Measurements from ENCODE around the gene CACNA1B.

Gene CACNA1B

DNA sequence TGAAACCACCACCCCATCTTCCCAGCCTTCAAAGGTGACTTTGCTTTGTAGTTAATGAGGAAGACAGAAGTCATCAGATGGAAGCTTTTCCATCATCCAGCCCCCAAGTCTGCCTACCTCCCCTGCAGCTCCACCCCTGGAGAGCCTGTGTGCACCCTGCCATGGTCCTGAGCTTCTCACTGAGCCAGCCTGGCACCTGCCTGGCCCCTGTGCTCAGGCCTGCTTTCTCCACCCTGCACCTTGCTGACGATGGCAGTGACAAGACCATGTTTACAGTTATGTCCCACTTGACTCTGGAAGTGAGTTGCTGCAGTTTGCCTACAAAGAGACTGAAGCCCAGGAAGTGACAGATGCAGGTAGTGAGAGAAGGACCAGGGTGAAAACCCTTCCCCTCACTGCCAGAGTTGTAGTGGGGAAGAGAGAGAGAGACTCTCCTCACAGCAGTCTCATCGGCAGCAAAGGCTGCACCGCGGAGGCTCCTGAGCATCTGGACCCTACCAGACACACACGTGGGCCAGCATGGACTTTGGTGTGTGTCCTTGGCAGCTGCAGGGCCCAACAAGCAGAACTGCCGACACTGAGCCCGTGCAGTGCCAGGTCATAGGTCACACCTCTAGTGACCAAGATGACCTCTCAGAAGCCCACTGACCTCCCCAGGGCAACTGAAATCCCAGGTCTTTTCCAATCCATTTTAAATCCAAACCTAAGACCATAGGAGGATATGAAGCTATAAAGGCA is 107.1 kb downstream of the CACNA1B start:
- no peaks in the 10 kb centered on the region for H3K79me2 ChIP-seq (ENCODE audit: insufficient read depth, low read length)
- no peaks in the 10 kb centered on the region for H3K9me3 ChIP-seq (ENCODE audit: insufficient read depth, low read length, severe bottlenecking)
- no peaks in the 10 kb centered on the region for H3K27me3 ChIP-seq (ENCODE audit: insufficient read depth, low read length, poor library complexity)
- H3K4me3 ChIP-seq (ENCODE audit: low read depth in 1 of 2, low read length in 2 of 2), result no peak overlapping the region
- no peak for DNase-seq
- H3K4me1 ChIP-seq (ENCODE audit: insufficient read depth, low read length), result no peaks in the 10 kb centered on the region
- H3K36me3 ChIP-seq (ENCODE audit: insufficient read depth, low read length), result no peaks in the 10 kb centered on the region
- H4K20me1 ChIP-seq (ENCODE audit: insufficient read depth, low read length), result no peaks in the 10 kb centered on the region; the same call in 1 of the 2 replicates
- no peak for TF ChIP-seq EZH2 (IDR thresholded peaks at IDR 0.05; ENCODE audit: borderline replicate concordance, low read depth, low read length, severe bottlenecking)
- TF ChIP-seq, protein P1, sequence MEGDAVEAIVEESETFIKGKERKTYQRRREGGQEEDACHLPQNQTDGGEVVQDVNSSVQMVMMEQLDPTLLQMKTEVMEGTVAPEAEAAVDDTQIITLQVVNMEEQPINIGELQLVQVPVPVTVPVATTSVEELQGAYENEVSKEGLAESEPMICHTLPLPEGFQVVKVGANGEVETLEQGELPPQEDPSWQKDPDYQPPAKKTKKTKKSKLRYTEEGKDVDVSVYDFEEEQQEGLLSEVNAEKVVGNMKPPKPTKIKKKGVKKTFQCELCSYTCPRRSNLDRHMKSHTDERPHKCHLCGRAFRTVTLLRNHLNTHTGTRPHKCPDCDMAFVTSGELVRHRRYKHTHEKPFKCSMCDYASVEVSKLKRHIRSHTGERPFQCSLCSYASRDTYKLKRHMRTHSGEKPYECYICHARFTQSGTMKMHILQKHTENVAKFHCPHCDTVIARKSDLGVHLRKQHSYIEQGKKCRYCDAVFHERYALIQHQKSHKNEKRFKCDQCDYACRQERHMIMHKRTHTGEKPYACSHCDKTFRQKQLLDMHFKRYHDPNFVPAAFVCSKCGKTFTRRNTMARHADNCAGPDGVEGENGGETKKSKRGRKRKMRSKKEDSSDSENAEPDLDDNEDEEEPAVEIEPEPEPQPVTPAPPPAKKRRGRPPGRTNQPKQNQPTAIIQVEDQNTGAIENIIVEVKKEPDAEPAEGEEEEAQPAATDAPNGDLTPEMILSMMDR (IDR thresholded peaks at IDR 0.05; ENCODE audit: borderline replicate concordance, extremely low read depth, low read length, poor library complexity, severe bottlenecking), result no peak
- H2AFZ ChIP-seq (ENCODE audit: low read depth, low read length), result no peak overlapping the region
- no peak overlapping the region for H3K9ac ChIP-seq (ENCODE audit: low read depth, low read length)
- ATAC-seq (ENCODE audit: insufficient read depth, low read depth), result no peak
- no peak overlapping the region for H3K4me2 ChIP-seq (ENCODE audit: insufficient read depth, low read length)
- H3K27ac ChIP-seq (ENCODE audit: low read length), result no peak overlapping the region

DNA sequence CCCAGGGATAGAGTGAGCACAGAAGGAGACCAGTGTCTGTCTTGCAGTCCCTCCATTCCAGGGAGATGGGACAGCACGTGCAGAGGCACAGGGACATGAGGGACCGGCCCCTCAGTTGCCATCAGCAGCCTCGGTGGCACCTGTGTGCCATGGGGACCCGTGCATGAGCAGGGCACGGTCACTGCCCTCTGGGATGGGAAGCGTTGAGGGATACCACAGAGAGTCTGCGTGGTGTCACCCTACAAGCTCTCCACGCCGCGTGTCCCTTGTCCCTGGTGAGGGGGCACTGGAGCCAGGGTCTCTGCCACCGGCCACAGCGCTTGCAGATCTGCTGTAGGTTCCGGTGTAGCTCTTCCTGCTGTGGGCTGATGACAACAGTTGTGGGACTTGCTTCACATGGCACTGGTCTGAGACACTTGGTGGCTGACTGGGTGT is 108.1 kb downstream of the CACNA1B start:
- Histone ChIP-seq H3K4me2 (ENCODE audit: insufficient read depth, low read length) (no peak overlapping the region), H3K27ac (ENCODE audit: low read length) (no peak overlapping the region), H4K20me1 (ENCODE audit: insufficient read depth, low read length) (no peaks in the 10 kb centered on the region; the same call in 1 of the 2 replicates), H3K79me2 (ENCODE audit: insufficient read depth, low read length) (no peaks in the 10 kb centered on the region), H3K9ac (ENCODE audit: low read depth, low read length) (no peak overlapping the region), H3K4me1 (ENCODE audit: insufficient read depth, low read length) (no peaks in the 10 kb centered on the region), H3K27me3 (ENCODE audit: insufficient read depth, low read length, poor library complexity) (no peaks in the 10 kb centered on the region), H3K36me3 (ENCODE audit: insufficient read depth, low read length) (no peaks in the 10 kb centered on the region), H2AFZ (ENCODE audit: low read depth, low read length) (no peak overlapping the region), H3K9me3 (ENCODE audit: insufficient read depth, low read length, severe bottlenecking) (no peaks in the 10 kb centered on the region), H3K4me3 (ENCODE audit: low read depth in 1 of 2, low read length in 2 of 2) (no peak overlapping the region)
- DNase-seq (no peak), ATAC-seq (ENCODE audit: insufficient read depth, low read depth) (no peak)
- TF ChIP-seq EZH2 (IDR thresholded peaks at IDR 0.05; ENCODE audit: borderline replicate concordance, low read depth, low read length, severe bottlenecking), result no peak
- TF ChIP-seq, protein P1 (IDR thresholded peaks at IDR 0.05; ENCODE audit: borderline replicate concordance, extremely low read depth, low read length, poor library complexity, severe bottlenecking), result no peak

DNA sequence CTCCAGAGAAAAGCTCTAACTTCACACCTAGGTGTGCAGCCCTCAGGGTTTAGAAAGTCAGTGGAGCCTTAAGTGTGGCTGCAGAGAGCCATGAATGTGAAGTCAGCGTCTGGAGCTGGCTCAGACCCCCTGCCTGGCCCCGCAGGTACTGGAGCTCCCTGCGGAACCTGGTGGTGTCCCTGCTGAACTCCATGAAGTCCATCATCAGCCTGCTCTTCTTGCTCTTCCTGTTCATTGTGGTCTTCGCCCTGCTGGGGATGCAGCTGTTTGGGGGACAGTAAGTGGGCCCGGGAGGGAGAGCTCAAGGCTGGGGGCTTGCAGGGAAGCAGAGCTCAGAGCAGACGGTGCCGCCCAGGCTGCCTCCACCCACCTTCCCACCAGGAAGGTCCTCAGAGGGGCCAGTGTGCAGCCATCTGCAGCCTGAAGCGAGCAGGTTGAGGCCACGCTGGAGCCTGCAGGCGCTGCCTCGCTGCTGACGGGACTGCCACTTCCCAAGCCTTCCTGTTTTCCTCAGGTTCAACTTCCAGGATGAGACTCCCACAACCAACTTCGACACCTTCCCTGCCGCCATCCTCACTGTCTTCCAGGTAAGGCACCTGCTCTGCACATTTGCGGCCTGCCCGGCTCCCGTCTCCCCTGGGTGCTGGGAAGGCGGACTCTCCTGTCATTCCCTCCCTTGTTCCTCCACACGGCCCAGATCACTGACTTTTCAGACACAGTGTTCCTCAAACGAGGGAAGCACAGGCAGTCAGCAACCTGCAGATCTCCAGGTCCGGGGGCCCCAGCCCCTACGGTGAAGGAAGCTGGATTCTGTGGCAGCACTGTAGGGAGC is 108.9 kb downstream of the CACNA1B start:
- Histone ChIP-seq H4K20me1 (ENCODE audit: insufficient read depth, low read length) (no peaks in the 10 kb centered on the region; the same call in 1 of the 2 replicates), H3K27ac (ENCODE audit: low read length) (no peak overlapping the region), H2AFZ (ENCODE audit: low read depth, low read length) (no peak overlapping the region), H3K79me2 (ENCODE audit: insufficient read depth, low read length) (no peaks in the 10 kb centered on the region), H3K36me3 (ENCODE audit: insufficient read depth, low read length) (no peaks in the 10 kb centered on the region), H3K9me3 (ENCODE audit: insufficient read depth, low read length, severe bottlenecking) (no peaks in the 10 kb centered on the region), H3K4me2 (ENCODE audit: insufficient read depth, low read length) (no peak overlapping the region), H3K9ac (ENCODE audit: low read depth, low read length) (no peak overlapping the region), H3K4me3 (ENCODE audit: low read depth in 1 of 2, low read length in 2 of 2) (no peak overlapping the region), H3K4me1 (ENCODE audit: insufficient read depth, low read length) (no peaks in the 10 kb centered on the region), H3K27me3 (ENCODE audit: insufficient read depth, low read length, poor library complexity) (no peaks in the 10 kb centered on the region)
- DNase-seq (no peak), ATAC-seq (ENCODE audit: insufficient read depth, low read depth) (no peak)
- TF ChIP-seq, protein P1 (IDR thresholded peaks at IDR 0.05; ENCODE audit: borderline replicate concordance, extremely low read depth, low read length, poor library complexity, severe bottlenecking), result no peak
- no peak for TF ChIP-seq EZH2 (IDR thresholded peaks at IDR 0.05; ENCODE audit: borderline replicate concordance, low read depth, low read length, severe bottlenecking)
